DOHH2 (cell line): ENCODE data around the gene GSTT2B.
"Not testable (repeated sequence)": the region's sequence is repeated elsewhere in the genome, so short reads cannot be mapped to it uniquely, and the experiment has no call there.

Source experiments
- EZH2phosphoT487 ChIP-seq: fragments of 200-600 bp; sonication (generic); IDR thresholded peaks from 2 replicates; pipeline ENCODE4 v1.6.1; 2017; ENCODE audit warnings: borderline replicate concordance, mild to moderate bottlenecking, antibody characterized with exemption, low read length, moderate library complexity, mixed read lengths
- TF ChIP-seq, protein P1 (sequence below): fragments of 200-600 bp; sonication (generic); IDR thresholded peaks from one replicate; pipeline ENCODE4 v1.5.1; 2014; ENCODE audit warnings: antibody characterized with exemption, mild to moderate bottlenecking, low read depth, low read length; ENCODE audit not compliant: poor library complexity, severe bottlenecking

DNA sequence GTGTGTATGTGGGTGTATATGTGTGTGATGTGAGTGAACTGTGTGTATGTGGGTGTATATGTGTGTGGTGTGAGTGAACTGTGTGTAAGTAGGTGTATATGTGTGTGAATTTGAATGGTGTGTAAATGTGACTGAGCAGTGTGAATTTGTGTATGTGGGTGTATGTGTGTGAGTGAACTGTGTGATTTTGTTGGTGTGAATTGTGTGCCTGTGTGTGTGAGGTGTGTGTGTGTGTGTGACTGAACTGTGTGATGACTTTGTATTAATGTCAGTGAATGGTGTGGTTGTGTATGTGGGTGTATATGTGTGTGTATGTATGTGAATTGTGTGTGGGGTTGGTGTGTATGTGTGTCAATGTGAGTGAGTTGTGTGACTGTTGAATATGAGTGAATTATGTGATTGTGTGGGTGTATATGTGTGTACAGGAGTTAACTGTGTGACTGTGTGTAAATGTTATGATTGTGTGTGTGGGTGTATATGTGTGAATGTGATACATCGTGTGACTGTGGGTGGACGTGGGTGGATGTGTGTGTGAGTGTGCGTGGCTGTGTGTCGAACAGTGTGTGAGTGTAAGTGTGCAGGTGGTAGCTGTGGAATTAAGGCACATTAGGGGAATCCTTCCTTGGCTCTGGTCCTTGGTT lies 25.7 kb upstream of the GSTT2B start:
- TF ChIP-seq, protein P1, sequence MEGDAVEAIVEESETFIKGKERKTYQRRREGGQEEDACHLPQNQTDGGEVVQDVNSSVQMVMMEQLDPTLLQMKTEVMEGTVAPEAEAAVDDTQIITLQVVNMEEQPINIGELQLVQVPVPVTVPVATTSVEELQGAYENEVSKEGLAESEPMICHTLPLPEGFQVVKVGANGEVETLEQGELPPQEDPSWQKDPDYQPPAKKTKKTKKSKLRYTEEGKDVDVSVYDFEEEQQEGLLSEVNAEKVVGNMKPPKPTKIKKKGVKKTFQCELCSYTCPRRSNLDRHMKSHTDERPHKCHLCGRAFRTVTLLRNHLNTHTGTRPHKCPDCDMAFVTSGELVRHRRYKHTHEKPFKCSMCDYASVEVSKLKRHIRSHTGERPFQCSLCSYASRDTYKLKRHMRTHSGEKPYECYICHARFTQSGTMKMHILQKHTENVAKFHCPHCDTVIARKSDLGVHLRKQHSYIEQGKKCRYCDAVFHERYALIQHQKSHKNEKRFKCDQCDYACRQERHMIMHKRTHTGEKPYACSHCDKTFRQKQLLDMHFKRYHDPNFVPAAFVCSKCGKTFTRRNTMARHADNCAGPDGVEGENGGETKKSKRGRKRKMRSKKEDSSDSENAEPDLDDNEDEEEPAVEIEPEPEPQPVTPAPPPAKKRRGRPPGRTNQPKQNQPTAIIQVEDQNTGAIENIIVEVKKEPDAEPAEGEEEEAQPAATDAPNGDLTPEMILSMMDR = not testable (repeated sequence)
- TF ChIP-seq EZH2phosphoT487 = not testable (repeated sequence)
